Activated T-helper 17 cell treated with anti-CD3 and anti-CD28 coated beads, Interleukin-2, amount 50 U/mL, for 72 hours (primary cell): ENCODE measurements around the gene NACC1. TPM values are rescaled to one million over a fixed set of nuclear protein-coding genes. Genes with fewer than 3 reads are reported as not detected.

Experiments used
- ATAC-seq: fragments of 150-1000 bp; cut with Tn5 transposase; replicated peaks from 2 replicates; pipeline ENCODE4 v1.10.0; 2021; ENCODE audit warnings: mild to moderate bottlenecking, moderate library complexity
- H3K27ac Mint-ChIP-seq: one replicate; pipeline ENCODE4 v1.8.0; 2022; ENCODE audit warnings: mixed read lengths
- H3K27me3 Mint-ChIP-seq: one replicate; pipeline ENCODE4 v1.8.0; 2022; ENCODE audit warnings: mixed read lengths
- H3K36me3 Mint-ChIP-seq: one replicate; pipeline ENCODE4 v1.8.0; 2022; ENCODE audit warnings: low read depth, mild to moderate bottlenecking, mixed read lengths
- H3K4me1 Mint-ChIP-seq: one replicate; pipeline ENCODE4 v1.8.0; 2022; ENCODE audit warnings: mixed read lengths
- H3K4me3 Mint-ChIP-seq: one replicate; pipeline ENCODE4 v1.8.0; 2022; ENCODE audit warnings: mild to moderate bottlenecking, mixed read lengths
- H3K9me3 Mint-ChIP-seq: one replicate; pipeline ENCODE4 v1.8.0; 2022; ENCODE audit warnings: mixed read lengths
- total RNA-seq, 2 donors: library from RNA; stranded (reverse); gene quantifications; one replicate each; pipeline ENCODE4 v1.2.3, GENCODE V29; 2022

Gene NACC1
- total RNA-seq, 2 donors from 2014 or later, result 70.8 to 80.6 TPM

DNA sequence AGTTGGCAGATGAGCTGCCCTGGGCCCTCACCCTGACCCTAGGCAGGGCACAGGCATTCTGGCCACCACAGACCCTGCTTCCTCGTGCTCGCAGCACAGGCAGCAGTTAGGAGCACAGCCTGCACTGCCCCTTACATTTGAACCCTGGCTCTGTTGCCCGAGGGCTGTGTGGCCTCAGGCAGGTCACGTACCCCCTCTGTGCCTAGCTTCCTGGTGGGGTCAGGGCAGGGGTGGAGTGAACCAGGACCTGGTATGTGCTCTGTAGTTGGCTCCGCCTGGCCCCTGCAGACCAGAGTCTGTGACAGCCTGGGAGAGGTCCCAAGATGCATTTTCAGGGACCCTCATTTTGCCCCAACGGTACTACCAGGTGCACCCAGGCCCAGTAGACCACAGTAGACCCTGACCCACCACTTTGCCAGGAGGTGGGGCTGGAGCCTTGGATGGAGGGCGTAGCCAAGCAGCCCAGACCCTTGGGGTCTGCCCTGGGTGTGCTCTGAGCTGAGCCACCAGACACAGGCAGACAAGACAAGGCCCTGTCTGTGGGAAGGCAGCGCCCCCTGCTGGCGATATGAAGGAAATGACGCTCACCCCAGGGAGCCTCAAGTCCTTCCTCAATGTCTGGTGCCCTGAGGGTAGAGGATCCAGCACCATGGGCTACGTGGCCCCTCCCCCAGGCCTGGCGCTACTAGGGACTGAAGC, 24.5 kb upstream of the NACC1 start:
- ATAC-seq, result peak; percentile 84
- no peak overlapping the region for H3K4me3 Mint-ChIP-seq
- H3K27me3 Mint-ChIP-seq, result peaks cover 13% of the 10 kb centered on the region
- no peaks in the 10 kb centered on the region for H3K36me3 Mint-ChIP-seq
- H3K4me1 Mint-ChIP-seq, result peaks cover 11% of the 10 kb centered on the region
- H3K9me3 Mint-ChIP-seq, result no peaks in the 10 kb centered on the region
- H3K27ac Mint-ChIP-seq, result no peak overlapping the region

- Mint-ChIP-seq H3K27ac (no peak overlapping the region), H3K9me3 (no peaks in the 10 kb centered on the region), H3K27me3 (peaks cover 14% of the 10 kb centered on the region), H3K4me3 (no peak overlapping the region), H3K36me3 (no peaks in the 10 kb centered on the region), H3K4me1 (peaks cover 11% of the 10 kb centered on the region)
- ATAC-seq, result no peak
Measured at GRCh38 chr19:13094106-13094504, 24.0 kb upstream of the NACC1 start.

GRCh38 chr19:13094771-13095392, 23.2 kb upstream of the NACC1 start:
- Mint-ChIP-seq H3K36me3 (peaks cover 3% of the 10 kb centered on the region), H3K27ac (no peak overlapping the region), H3K4me1 (peaks cover 14% of the 10 kb centered on the region), H3K9me3 (no peaks in the 10 kb centered on the region), H3K4me3 (peak overlapping the region; percentile 56), H3K27me3 (peaks cover 14% of the 10 kb centered on the region)
- no peak for ATAC-seq

DNA sequence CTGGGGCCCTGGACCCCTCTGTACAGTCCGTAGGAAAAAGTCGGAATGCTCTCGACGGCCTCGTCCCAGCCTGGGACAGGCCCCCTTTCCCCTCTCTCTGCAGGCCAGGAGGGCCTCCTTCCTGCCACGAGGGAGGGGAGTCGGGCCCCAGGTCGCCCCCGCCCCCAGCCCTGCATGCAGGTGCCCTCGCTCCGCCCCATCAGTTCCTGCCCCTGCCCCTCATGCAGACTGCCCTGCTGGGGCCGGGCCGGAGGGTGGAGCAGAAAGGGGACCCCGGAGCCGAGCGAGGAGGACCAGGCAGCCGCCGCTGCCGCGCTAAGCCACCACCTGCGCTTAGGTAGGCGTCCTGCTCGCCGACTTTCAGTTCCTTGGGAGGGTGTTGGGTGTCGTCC, 22.7 kb upstream of the NACC1 start:
- Mint-ChIP-seq H3K27ac (no peak overlapping the region), H3K4me3 (peak overlapping the region; percentile 56), H3K36me3 (peaks cover 8% of the 10 kb centered on the region), H3K27me3 (peaks cover 14% of the 10 kb centered on the region), H3K4me1 (peaks cover 19% of the 10 kb centered on the region), H3K9me3 (no peaks in the 10 kb centered on the region)
- no peak for ATAC-seq

DNA sequence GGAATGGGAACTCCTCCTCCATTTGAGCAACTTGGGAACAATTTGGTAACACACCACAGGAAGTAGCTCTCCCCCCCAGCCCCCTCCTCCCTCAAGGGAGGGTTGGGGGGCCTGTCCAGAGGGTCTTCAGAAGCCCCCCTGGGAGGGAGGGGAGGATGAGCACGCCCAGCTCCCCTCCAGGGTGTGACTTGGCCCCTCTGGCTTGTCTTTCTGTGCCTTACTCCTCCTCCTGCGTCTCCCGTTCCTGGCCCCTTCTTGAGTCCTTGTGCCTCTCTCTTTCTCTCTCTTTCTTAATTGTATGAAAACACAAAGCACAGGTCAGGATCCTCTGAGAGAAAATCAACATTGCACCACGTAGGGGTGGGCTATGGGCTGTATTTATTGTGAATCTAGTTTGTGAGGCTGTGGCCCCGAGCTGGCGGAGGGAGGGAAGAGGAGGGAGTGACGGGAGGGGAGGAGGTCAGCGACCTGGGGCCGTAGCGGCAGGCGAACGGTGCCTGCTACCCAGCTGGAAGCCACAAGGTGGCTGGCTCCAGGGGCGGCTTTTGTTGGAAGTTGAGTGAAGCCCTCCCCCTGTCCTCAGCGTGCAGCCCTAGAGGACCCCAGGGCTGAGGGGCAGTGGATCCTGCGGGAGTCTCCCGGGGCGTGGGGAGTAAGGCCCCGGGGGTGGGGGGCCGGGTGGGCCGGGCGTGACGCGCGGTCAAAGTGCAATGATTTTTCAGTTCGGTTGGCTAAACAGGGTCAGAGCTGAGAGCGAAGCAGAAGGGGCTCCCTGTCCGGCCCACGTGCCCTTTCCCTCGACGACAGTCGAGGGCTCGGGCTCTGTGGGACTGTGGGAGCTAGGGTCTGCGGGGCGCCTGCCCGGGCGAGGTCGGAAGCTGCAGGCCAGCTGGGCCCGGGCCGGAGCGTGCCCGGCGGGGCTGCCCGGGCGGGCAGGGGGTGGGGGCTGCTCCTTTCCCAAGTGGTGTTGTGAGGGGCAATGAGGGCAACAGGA, 21.8 kb upstream of the NACC1 start:
- no peaks in the 10 kb centered on the region for H3K9me3 Mint-ChIP-seq
- H3K27ac Mint-ChIP-seq, result no peak overlapping the region
- H3K36me3 Mint-ChIP-seq, result peaks cover 8% of the 10 kb centered on the region
- no peak for ATAC-seq
- H3K4me3 Mint-ChIP-seq, result peak overlapping the region; percentile 56
- peaks cover 20% of the 10 kb centered on the region for H3K4me1 Mint-ChIP-seq
- H3K27me3 Mint-ChIP-seq, result peaks cover 14% of the 10 kb centered on the region

DNA sequence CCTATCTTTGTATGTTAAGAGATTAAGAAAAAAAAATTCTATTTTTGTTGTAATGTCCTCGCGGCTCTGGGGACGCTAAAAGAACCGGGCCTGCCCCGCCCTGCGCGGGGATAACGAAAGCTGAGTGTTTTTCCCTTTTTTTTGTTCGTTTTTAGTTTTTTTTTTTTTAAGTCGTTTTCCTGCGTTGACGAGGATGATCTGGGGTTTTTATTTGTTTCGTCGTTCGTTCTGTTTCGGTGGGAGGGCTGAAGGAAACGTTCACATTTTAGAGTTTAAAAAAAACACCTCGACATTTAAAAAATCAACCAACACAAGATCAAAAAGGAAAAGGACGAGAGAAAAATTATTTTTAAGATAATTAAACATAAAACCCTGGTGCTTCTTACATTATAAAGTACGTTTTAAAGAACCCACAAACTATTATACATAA, 21.0 kb upstream of the NACC1 start:
- peak overlapping the region; percentile 47 for H3K4me3 Mint-ChIP-seq

GRCh38 chr19:13097463-13098258, 20.4 kb upstream of the NACC1 start:
- Mint-ChIP-seq H3K4me3 (peak overlapping the region; percentile 67), H3K4me1 (peaks cover 25% of the 10 kb centered on the region), H3K36me3 (peaks cover 8% of the 10 kb centered on the region), H3K27ac (no peak overlapping the region), H3K9me3 (no peaks in the 10 kb centered on the region), H3K27me3 (peaks cover 14% of the 10 kb centered on the region)
- ATAC-seq, result no peak

More for the DNA sequence above, 21.0 kb upstream of the NACC1 start:
- H3K27ac Mint-ChIP-seq, result no peak overlapping the region
- H3K27me3 Mint-ChIP-seq, result peaks cover 14% of the 10 kb centered on the region
- no peaks in the 10 kb centered on the region for H3K9me3 Mint-ChIP-seq
- ATAC-seq, result no peak
- peaks cover 8% of the 10 kb centered on the region for H3K36me3 Mint-ChIP-seq
- H3K4me1 Mint-ChIP-seq, result peaks cover 25% of the 10 kb centered on the region

DNA sequence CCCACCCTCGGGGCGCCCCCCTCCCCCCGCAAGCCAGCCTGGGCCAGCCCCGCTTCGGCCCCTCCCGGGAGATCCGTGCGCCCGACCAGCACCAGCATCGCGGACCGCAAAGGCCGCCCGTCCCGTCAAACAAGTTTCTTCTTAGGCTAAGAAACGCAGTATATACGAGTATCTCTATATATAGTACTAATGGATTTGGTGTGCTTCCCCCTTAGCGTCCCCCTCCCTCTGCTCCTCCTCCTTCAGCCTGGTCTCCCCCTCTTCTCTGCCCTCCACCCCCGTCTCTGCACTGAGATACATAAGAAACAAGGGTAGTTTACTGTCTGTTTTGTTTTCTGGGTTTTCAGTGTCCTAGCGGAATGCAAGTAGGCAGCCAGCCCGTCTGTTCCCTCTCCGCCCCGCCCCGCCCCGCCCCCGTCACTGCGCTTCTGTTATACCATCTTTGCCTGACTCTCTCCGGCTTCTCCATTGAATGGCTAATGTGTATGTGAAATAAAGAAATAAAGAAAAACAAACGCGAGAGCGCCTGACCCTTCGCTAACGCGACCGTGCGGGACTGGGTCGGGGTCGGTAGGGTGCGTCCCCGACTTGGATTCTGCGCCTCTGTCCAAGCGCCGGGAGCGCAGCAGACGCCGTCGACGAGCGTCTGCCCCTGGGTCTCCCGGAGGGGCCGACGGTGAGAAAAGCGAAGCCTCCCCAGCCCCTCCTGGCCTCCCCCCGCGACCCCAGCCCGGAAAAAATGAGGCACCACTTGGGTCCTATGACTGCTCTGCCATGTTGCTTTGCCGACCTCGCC, 19.6 kb upstream of the NACC1 start:
- ATAC-seq, result no peak
- Mint-ChIP-seq H3K4me3 (peak overlapping the region; percentile 67), H3K27me3 (peaks cover 14% of the 10 kb centered on the region), H3K27ac (no peak overlapping the region), H3K4me1 (peaks cover 25% of the 10 kb centered on the region), H3K36me3 (peaks cover 8% of the 10 kb centered on the region), H3K9me3 (no peaks in the 10 kb centered on the region)

DNA sequence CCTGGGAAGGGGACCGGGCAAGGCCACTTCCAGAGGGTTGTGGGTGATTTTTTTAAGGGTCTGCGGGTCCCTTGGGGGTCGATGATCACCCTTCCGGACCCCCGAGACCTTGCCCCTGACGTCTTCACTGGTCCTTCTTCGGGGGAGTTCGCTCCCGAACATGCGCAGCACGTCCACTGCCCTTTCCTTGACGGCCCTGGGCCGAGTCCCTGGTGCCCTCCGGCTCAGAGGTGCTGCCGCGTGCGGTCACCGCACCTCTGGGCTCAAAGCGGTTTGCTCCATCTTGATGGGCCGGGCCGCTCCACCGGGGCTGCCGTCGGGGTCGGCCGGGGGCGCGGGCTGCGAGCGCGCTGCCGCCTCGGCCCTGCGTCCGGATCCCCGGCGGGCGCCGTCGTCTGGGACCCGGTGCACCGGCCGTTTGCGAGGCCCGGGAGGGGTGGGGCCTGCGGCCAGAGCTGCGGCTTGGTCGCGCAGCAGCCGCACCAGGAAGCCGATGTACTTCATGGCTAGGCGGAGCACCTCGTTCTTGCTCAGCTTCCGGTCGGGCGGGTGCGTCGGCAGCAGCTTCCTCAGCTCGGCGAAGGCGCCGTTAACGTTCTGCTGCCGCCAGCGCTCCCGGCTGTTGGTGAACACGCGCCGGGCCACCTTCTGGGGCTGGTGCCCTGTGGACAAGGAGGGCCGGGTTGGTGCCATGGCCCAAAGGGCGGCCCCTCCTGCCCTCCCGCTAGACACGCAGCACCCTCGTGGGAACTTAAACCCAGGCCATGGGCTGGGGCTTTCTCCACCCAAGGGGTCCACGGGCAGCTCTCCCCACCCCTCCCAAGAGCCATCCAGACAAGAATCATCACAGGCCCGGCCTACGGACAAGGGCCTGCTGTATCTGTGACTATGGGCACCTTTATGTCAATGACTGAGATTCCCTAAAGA, 18.7 kb upstream of the NACC1 start:
- peak overlapping the region; percentile 67 for H3K4me3 Mint-ChIP-seq
- no peaks in the 10 kb centered on the region for H3K9me3 Mint-ChIP-seq
- ATAC-seq, result peak; percentile 64
- peaks cover 14% of the 10 kb centered on the region for H3K27me3 Mint-ChIP-seq
- peaks cover 9% of the 10 kb centered on the region for H3K36me3 Mint-ChIP-seq
- peaks cover 25% of the 10 kb centered on the region for H3K4me1 Mint-ChIP-seq
- H3K27ac Mint-ChIP-seq, result peak overlapping the region; percentile 88

GRCh38 chr19:13100031-13100588, 18.0 kb upstream of the NACC1 start:
- ATAC-seq, result peak; percentile 89
- Mint-ChIP-seq H3K4me1 (peaks cover 29% of the 10 kb centered on the region), H3K4me3 (peak overlapping the region; percentile 67), H3K36me3 (peaks cover 14% of the 10 kb centered on the region), H3K27ac (peak overlapping the region; percentile 88), H3K9me3 (no peaks in the 10 kb centered on the region), H3K27me3 (peaks cover 11% of the 10 kb centered on the region)

DNA sequence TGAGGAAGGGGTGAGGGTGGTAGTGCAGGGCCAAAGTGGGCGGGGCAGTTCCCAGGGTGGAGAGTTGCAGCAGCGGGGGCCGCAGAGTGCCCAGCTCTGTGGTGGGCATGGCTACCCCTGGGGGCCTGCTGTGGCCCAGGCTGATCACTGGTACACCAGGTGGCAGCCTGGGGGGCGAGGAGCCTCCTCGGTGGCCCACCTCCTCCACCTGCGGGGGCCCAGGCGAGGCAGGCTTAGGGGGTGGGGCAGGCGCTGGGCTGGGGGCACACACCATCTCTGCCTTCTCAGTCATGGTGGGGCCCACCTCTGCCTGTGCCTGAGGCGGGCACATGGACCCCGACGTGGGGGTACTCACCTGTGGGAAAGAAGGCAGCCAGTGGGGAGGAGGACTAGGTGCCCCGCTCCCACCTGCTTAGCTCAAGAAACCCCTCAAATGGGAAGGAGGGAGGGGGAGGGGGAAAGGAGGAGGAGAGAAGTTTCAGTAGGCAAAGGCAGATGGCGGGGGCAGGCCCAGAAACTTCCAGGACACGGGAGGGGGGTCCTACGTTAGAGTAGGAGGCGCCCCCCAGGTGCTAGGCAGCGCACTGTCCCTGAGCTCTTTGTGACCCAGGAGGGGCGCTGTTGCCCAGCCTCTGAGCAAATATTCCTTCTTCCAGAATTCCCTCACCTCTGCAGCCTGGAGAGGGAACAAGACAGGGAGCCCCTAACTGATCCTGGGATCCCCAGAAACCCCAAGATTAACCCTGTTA, 17.0 kb upstream of the NACC1 start:
- no peak for ATAC-seq
- peak overlapping the region; percentile 67 for H3K4me3 Mint-ChIP-seq

More for the DNA sequence above, 17.0 kb upstream of the NACC1 start:
- peaks cover 26% of the 10 kb centered on the region for H3K4me1 Mint-ChIP-seq
- peaks cover 8% of the 10 kb centered on the region for H3K27me3 Mint-ChIP-seq
- H3K9me3 Mint-ChIP-seq, result no peaks in the 10 kb centered on the region
- peaks cover 14% of the 10 kb centered on the region for H3K36me3 Mint-ChIP-seq
- peak overlapping the region; percentile 36 for H3K27ac Mint-ChIP-seq
